Measurements from ENCODE around the gene EIF4ENIF1.

DNA sequence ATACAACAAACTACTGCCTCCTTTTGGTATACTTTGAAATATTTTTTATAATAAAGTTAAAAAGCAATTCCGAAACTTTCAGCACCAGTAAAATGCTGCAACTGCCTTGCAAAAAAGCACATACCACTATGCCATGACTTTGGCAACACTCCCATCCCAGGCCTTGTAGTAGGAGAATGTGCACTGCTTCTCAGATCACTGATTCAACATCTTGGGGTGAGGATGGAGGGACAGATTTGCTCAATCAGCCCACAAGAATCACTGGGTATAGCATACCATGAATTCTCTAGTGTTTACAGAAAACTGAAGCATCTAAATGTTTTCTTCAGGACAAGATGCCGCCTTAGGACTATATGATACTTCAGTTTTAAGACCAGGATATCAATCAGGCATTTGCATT, 14.9 kb downstream of the EIF4ENIF1 start:
- TF ChIP-seq POLR2A (IDR thresholded peaks at IDR 0.05) (no peak), EP300 (IDR thresholded peaks at IDR 0.05) (no peak)
- TF ChIP-seq, protein P1, sequence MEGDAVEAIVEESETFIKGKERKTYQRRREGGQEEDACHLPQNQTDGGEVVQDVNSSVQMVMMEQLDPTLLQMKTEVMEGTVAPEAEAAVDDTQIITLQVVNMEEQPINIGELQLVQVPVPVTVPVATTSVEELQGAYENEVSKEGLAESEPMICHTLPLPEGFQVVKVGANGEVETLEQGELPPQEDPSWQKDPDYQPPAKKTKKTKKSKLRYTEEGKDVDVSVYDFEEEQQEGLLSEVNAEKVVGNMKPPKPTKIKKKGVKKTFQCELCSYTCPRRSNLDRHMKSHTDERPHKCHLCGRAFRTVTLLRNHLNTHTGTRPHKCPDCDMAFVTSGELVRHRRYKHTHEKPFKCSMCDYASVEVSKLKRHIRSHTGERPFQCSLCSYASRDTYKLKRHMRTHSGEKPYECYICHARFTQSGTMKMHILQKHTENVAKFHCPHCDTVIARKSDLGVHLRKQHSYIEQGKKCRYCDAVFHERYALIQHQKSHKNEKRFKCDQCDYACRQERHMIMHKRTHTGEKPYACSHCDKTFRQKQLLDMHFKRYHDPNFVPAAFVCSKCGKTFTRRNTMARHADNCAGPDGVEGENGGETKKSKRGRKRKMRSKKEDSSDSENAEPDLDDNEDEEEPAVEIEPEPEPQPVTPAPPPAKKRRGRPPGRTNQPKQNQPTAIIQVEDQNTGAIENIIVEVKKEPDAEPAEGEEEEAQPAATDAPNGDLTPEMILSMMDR (IDR thresholded peaks at IDR 0.05), result no peak

Data from stomach (tissue), 4 donors.